ENCODE measurements around the gene KLF8. TPM values are rescaled to one million over a fixed set of nuclear protein-coding genes. Genes with fewer than 3 reads are reported as not detected.

KLF8 gene
- polyA plus RNA-seq, 1 of the 3 experiments (the other 2 are of a cell fraction) = 0.16 TPM

DNA sequence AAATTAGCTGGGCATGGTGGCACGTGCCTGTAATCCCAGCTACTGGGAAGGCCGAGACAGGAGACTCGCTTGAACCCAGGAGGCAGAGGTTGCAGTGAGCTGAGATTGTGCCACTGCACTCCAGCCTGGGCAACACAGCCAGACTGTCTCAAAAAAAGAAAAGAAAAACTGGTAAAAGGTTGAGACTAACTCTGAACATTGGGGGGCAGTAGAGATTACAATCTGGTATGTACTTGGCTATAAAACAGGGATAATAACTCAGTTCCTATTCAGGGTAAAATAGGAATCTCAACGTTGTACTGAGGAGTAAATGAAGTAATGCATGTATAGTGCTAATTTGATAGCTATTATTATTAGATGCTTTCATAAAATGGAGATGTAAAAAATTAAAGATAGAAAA, 12.5 kb upstream of the KLF8 start:
- Histone ChIP-seq H3K79me2 (ENCODE audit: insufficient read depth) (no peaks in the 10 kb centered on the region), H3K36me3 (replicated peaks in 1 of 2; ENCODE audit: control insufficient read depth in 1 of 2, insufficient read depth in 2 of 2, low read length in 1 of 2) (no peaks in the 10 kb centered on the region), H4K20me1 (ENCODE audit: insufficient read depth) (no peaks in the 10 kb centered on the region), H3K9me3 (no peaks in the 10 kb centered on the region), H2AFZ (ENCODE audit: low read depth) (no peak overlapping the region), H3K9me2 (no peaks in the 10 kb centered on the region), H3K4me2 (no peak overlapping the region), H3K27ac (ENCODE audit: low read depth in 2 of 2, low read length in 1 of 2) (no peak overlapping the region), H3K4me3 (ENCODE audit: low read depth in 2 of 2, low read length in 1 of 2) (no peak overlapping the region), H3F3A (replicated peaks; ENCODE audit: insufficient read depth) (no peaks in the 10 kb centered on the region), H3K9ac (no peak overlapping the region), H3K27me3 (ENCODE audit: insufficient read depth) (no peaks in the 10 kb centered on the region; the same call in 1 of the 2 replicates), H3K4me1 (ENCODE audit: control insufficient read depth in 1 of 2, insufficient read depth in 2 of 2, low read depth in 1 of 2, low read length in 1 of 2) (no peaks in the 10 kb centered on the region)
- POLR2A ChIA-PET = no interaction called here
- CTCF ChIA-PET = no interaction called here
- TF ChIP-seq, protein P1, sequence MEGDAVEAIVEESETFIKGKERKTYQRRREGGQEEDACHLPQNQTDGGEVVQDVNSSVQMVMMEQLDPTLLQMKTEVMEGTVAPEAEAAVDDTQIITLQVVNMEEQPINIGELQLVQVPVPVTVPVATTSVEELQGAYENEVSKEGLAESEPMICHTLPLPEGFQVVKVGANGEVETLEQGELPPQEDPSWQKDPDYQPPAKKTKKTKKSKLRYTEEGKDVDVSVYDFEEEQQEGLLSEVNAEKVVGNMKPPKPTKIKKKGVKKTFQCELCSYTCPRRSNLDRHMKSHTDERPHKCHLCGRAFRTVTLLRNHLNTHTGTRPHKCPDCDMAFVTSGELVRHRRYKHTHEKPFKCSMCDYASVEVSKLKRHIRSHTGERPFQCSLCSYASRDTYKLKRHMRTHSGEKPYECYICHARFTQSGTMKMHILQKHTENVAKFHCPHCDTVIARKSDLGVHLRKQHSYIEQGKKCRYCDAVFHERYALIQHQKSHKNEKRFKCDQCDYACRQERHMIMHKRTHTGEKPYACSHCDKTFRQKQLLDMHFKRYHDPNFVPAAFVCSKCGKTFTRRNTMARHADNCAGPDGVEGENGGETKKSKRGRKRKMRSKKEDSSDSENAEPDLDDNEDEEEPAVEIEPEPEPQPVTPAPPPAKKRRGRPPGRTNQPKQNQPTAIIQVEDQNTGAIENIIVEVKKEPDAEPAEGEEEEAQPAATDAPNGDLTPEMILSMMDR (IDR thresholded peaks at IDR 0.05) = peak; percentile 42
- TF ChIP-seq, protein P2, sequence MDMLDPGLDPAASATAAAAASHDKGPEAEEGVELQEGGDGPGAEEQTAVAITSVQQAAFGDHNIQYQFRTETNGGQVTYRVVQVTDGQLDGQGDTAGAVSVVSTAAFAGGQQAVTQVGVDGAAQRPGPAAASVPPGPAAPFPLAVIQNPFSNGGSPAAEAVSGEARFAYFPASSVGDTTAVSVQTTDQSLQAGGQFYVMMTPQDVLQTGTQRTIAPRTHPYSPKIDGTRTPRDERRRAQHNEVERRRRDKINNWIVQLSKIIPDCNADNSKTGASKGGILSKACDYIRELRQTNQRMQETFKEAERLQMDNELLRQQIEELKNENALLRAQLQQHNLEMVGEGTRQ (IDR thresholded peaks at IDR 0.05; ENCODE audit: borderline replicate concordance, low read depth, low read length) = no peak
- no peak for DNase-seq
- WGBS (ENCODE audit: low lambda C conversion rate) = 2% methylated on average over 4 of the region's 4 CpGs

DNA sequence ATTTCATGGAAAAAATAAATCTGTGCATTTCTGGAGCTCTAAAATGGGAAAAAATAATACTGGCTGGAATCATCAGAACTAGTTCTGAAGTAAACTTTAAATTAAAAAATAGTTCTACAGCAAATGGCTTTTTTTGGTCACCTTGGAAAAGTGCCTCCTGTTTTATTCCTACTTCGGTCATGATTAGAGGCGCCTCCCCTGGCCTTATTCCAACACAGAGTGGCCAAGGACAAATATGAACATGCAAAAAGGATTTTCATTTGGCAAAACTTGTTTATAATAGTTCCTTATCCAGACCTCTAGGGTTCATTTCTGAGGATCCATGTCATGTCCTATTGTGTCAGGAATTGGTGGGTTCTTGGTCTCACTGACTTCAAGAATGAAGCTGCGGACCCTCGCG, 11.1 kb upstream of the KLF8 start:
- no peak overlapping the region for H3K4me3 ChIP-seq (ENCODE audit: low read depth in 2 of 2, low read length in 1 of 2)
- H3K4me2 ChIP-seq = no peak overlapping the region
- H3K4me1 ChIP-seq (ENCODE audit: control insufficient read depth in 1 of 2, insufficient read depth in 2 of 2, low read depth in 1 of 2, low read length in 1 of 2) = no peaks in the 10 kb centered on the region
- DNase-seq = no peak
- H3K27me3 ChIP-seq (ENCODE audit: insufficient read depth) = no peaks in the 10 kb centered on the region; the same call in 1 of the 2 replicates
- POLR2A ChIA-PET = no interaction called here
- no peaks in the 10 kb centered on the region for H3F3A ChIP-seq (replicated peaks; ENCODE audit: insufficient read depth)
- H3K36me3 ChIP-seq (replicated peaks in 1 of 2; ENCODE audit: control insufficient read depth in 1 of 2, insufficient read depth in 2 of 2, low read length in 1 of 2) = no peaks in the 10 kb centered on the region
- H4K20me1 ChIP-seq (ENCODE audit: insufficient read depth) = no peaks in the 10 kb centered on the region
- H2AFZ ChIP-seq (ENCODE audit: low read depth) = no peak overlapping the region
- H3K9ac ChIP-seq = no peak overlapping the region
- WGBS (ENCODE audit: low lambda C conversion rate) = 38% methylated on average over 5 of the region's 5 CpGs
- no peaks in the 10 kb centered on the region for H3K9me3 ChIP-seq
- CTCF ChIA-PET = interaction anchor here (0.7 kb wide), 1 partner anchor 21 kb away, joined by 3 read pairs; no protein-coding TSS in a partner anchor
- no peaks in the 10 kb centered on the region for H3K9me2 ChIP-seq
- H3K79me2 ChIP-seq (ENCODE audit: insufficient read depth) = no peaks in the 10 kb centered on the region
- no peak overlapping the region for H3K27ac ChIP-seq (ENCODE audit: low read depth in 2 of 2, low read length in 1 of 2)
- TF ChIP-seq MEF2A (IDR thresholded peaks at IDR 0.05; ENCODE audit: borderline replicate concordance, low read depth) = no peak
- no peak for TF ChIP-seq GATA2 (CRISPR knock-in tag; IDR thresholded peaks at IDR 0.05)
- no peak for TF ChIP-seq EZH2phosphoT487 (IDR thresholded peaks at IDR 0.05; ENCODE audit: borderline replicate concordance, low read depth)
- no peak for TF ChIP-seq NRF1 (IDR thresholded peaks at IDR 0.05; ENCODE audit: low read depth, low read length)
- no peak for TF ChIP-seq GABPA (IDR thresholded peaks at IDR 0.05; ENCODE audit: low read depth)
- TF ChIP-seq, protein P3, sequence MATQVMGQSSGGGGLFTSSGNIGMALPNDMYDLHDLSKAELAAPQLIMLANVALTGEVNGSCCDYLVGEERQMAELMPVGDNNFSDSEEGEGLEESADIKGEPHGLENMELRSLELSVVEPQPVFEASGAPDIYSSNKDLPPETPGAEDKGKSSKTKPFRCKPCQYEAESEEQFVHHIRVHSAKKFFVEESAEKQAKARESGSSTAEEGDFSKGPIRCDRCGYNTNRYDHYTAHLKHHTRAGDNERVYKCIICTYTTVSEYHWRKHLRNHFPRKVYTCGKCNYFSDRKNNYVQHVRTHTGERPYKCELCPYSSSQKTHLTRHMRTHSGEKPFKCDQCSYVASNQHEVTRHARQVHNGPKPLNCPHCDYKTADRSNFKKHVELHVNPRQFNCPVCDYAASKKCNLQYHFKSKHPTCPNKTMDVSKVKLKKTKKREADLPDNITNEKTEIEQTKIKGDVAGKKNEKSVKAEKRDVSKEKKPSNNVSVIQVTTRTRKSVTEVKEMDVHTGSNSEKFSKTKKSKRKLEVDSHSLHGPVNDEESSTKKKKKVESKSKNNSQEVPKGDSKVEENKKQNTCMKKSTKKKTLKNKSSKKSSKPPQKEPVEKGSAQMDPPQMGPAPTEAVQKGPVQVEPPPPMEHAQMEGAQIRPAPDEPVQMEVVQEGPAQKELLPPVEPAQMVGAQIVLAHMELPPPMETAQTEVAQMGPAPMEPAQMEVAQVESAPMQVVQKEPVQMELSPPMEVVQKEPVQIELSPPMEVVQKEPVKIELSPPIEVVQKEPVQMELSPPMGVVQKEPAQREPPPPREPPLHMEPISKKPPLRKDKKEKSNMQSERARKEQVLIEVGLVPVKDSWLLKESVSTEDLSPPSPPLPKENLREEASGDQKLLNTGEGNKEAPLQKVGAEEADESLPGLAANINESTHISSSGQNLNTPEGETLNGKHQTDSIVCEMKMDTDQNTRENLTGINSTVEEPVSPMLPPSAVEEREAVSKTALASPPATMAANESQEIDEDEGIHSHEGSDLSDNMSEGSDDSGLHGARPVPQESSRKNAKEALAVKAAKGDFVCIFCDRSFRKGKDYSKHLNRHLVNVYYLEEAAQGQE (IDR thresholded peaks at IDR 0.05; ENCODE audit: low read depth, low read length) = no peak
- TF ChIP-seq EP300 (IDR thresholded peaks at IDR 0.05; ENCODE audit: borderline replicate concordance in 1 of 2, low read depth in 1 of 2, low read length in 1 of 2) = no peak
- TF ChIP-seq YY1 (IDR thresholded peaks at IDR 0.05; ENCODE audit: low read depth) = no peak
- no peak for TF ChIP-seq CHD2 (IDR thresholded peaks at IDR 0.05; ENCODE audit: low read length, partially characterized antibody)
- no peak for TF ChIP-seq ELF1 (IDR thresholded peaks at IDR 0.05)
- TF ChIP-seq RCOR1 (IDR thresholded peaks at IDR 0.05; ENCODE audit: low read length) = no peak
- TF ChIP-seq, protein P4, sequence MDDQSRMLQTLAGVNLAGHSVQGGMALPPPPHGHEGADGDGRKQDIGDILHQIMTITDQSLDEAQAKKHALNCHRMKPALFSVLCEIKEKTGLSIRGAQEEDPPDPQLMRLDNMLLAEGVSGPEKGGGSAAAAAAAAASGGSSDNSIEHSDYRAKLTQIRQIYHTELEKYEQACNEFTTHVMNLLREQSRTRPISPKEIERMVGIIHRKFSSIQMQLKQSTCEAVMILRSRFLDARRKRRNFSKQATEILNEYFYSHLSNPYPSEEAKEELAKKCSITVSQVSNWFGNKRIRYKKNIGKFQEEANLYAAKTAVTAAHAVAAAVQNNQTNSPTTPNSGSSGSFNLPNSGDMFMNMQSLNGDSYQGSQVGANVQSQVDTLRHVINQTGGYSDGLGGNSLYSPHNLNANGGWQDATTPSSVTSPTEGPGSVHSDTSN (IDR thresholded peaks at IDR 0.05) = no peak
- no peak for TF ChIP-seq FOXM1 (IDR thresholded peaks at IDR 0.05; ENCODE audit: low read depth)
- TF ChIP-seq FOSL2 (IDR thresholded peaks at IDR 0.05; ENCODE audit: borderline replicate concordance, low read depth) = no peak
- no peak for TF ChIP-seq RXRA (IDR thresholded peaks at IDR 0.05; ENCODE audit: borderline replicate concordance, low read depth)
- TF ChIP-seq, protein P2 (IDR thresholded peaks at IDR 0.05; ENCODE audit: borderline replicate concordance, low read depth, low read length) = no peak
- TF ChIP-seq, protein P5, sequence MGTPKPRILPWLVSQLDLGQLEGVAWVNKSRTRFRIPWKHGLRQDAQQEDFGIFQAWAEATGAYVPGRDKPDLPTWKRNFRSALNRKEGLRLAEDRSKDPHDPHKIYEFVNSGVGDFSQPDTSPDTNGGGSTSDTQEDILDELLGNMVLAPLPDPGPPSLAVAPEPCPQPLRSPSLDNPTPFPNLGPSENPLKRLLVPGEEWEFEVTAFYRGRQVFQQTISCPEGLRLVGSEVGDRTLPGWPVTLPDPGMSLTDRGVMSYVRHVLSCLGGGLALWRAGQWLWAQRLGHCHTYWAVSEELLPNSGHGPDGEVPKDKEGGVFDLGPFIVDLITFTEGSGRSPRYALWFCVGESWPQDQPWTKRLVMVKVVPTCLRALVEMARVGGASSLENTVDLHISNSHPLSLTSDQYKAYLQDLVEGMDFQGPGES (IDR thresholded peaks at IDR 0.05; ENCODE audit: low read depth, low read length) = no peak
- no peak for TF ChIP-seq RAD21 (IDR thresholded peaks at IDR 0.05; ENCODE audit: low read length)

All from SK-N-SH (cell line).